ENCODE measurements around the gene NEK1.
"Not testable (repeated sequence)": the region's sequence is repeated elsewhere in the genome, so short reads cannot be mapped to it uniquely, and the experiment has no call there.

The NEK1 gene

GRCh38 chr4:169499907-169500306, 112.5 kb downstream of the NEK1 start:
- DNase-seq (ENCODE audit: low spot score); FAIRE-seq: not testable (repeated sequence)

- not testable (repeated sequence) for DNase-seq (ENCODE audit: low spot score); FAIRE-seq
These were observed 118.1 kb downstream of the NEK1 start for GRCh38 chr4:169494234-169494633.

- DNase-seq (ENCODE audit: low spot score) (no peak), FAIRE-seq (no peak)
These were observed 119.2 kb downstream of the NEK1 start for GRCh38 chr4:169493164-169493524.

- no peak for FAIRE-seq
- DNase-seq (ENCODE audit: low spot score), result peak; percentile 21
These were observed 119.8 kb downstream of the NEK1 start for GRCh38 chr4:169492436-169493163.

- FAIRE-seq (no peak), DNase-seq (ENCODE audit: low spot score) (no peak)
These were observed 121.2 kb downstream of the NEK1 start for GRCh38 chr4:169491211-169491610.

- DNase-seq (ENCODE audit: low spot score) (no peak), FAIRE-seq (no peak)
These were observed 123.1 kb downstream of the NEK1 start for GRCh38 chr4:169489306-169489705.

- FAIRE-seq (peak; percentile 74), DNase-seq (ENCODE audit: low spot score) (no peak)
These were observed 126.3 kb downstream of the NEK1 start for GRCh38 chr4:169485791-169486742.

GRCh38 chr4:169485086-169485485, 127.3 kb downstream of the NEK1 start:
- FAIRE-seq (no peak), DNase-seq (ENCODE audit: low spot score) (no peak)

- DNase-seq (ENCODE audit: low spot score), result no peak
- no peak for FAIRE-seq
These were observed 127.9 kb downstream of the NEK1 start for GRCh38 chr4:169484485-169484884.

- FAIRE-seq (no peak), DNase-seq (ENCODE audit: low spot score) (no peak)
These were observed 148.3 kb downstream of the NEK1 start for GRCh38 chr4:169464080-169464479.

GRCh38 chr4:169460081-169460480, 152.3 kb downstream of the NEK1 start:
- FAIRE-seq (no peak), DNase-seq (ENCODE audit: low spot score) (no peak)

GRCh38 chr4:169458575-169458974, 153.8 kb downstream of the NEK1 start:
- no peak for FAIRE-seq
- DNase-seq (ENCODE audit: low spot score), result no peak

GRCh38 chr4:169452644-169453043, 159.7 kb downstream of the NEK1 start:
- DNase-seq (ENCODE audit: low spot score); FAIRE-seq: not testable (repeated sequence)

GRCh38 chr4:169448935-169449334, 163.4 kb downstream of the NEK1 start:
- DNase-seq (ENCODE audit: low spot score); FAIRE-seq: not testable (repeated sequence)

GRCh38 chr4:169446824-169447223, 165.6 kb downstream of the NEK1 start:
- DNase-seq (ENCODE audit: low spot score) (no peak), FAIRE-seq (no peak)

GRCh38 chr4:169443748-169444147, 168.6 kb downstream of the NEK1 start:
- DNase-seq (ENCODE audit: low spot score), result no peak
- FAIRE-seq, result no peak

GRCh38 chr4:169440446-169440845, 171.9 kb downstream of the NEK1 start:
- no peak for DNase-seq (ENCODE audit: low spot score)
- no peak for FAIRE-seq

- DNase-seq (ENCODE audit: low spot score) (no peak), FAIRE-seq (no peak)
These were observed 173.1 kb downstream of the NEK1 start for GRCh38 chr4:169439244-169439643.

- peak; percentile 73 for FAIRE-seq
- no peak for DNase-seq (ENCODE audit: low spot score)
These were observed 174.3 kb downstream of the NEK1 start for GRCh38 chr4:169438057-169438480.

- FAIRE-seq, result no peak
These were observed 174.9 kb downstream of the NEK1 start for GRCh38 chr4:169437299-169438047.

GRCh38 chr4:169436734-169437133, 175.6 kb downstream of the NEK1 start:
- FAIRE-seq, result no peak
- DNase-seq (ENCODE audit: low spot score), result no peak

More at GRCh38 chr4:169437299-169438047, 174.9 kb downstream of the NEK1 start:
- no peak for DNase-seq (ENCODE audit: low spot score)

GRCh38 chr4:169428376-169428775, 184.0 kb downstream of the NEK1 start:
- no peak for FAIRE-seq
- no peak for DNase-seq (ENCODE audit: low spot score)

All from RCC 7860 (cell line).